Pancreas (tissue), 10 donors: ENCODE results near the gene CAMK4. TPM values are rescaled to one million over a fixed set of nuclear protein-coding genes. Genes with fewer than 3 reads are reported as not detected.

Experiments
- ATAC-seq, 4 donors: fragments of 200-7000 bp; cut with Tn5 transposase; one replicate each; pipeline versions ENCODE4 v1.8.0 to v1.9.1; 2020; ENCODE audit warnings: mild to moderate bottlenecking in 4 of 4, moderate library complexity in 4 of 4
- DNase-seq, 6 donors: peaks; one replicate each; pipeline ENCODE4 v3.0.0-alpha.2; 2020
- FAIRE-seq: peaks from 2 replicates; lab custom pipeline; 2012; peaks lifted over from hg19 to GRCh38; lab: Jason Lieb, UNC
- H3K27ac ChIP-seq, 4 donors: fragments of 200-600 bp; sonication (generic); 1 replicate in 3 of 4; 2 replicates in 1 of 4; pipeline versions ENCODE4 v1.5.0 to v1.8.0; 2020
- H3K27me3 ChIP-seq, 4 donors: fragments of 200-600 bp; one replicate each; pipeline ENCODE4 v1.8.0; 2021
- H3K36me3 ChIP-seq, 3 donors: fragments of 200-600 bp; sonication (generic) in 1 of 3; one replicate each; pipeline versions ENCODE4 v1.5.0 to v1.8.0; 2020 to 2021
- H3K4me1 ChIP-seq, 3 donors: fragments of 200-600 bp; one replicate each; pipeline ENCODE4 v1.8.0; 2021
- H3K4me3 ChIP-seq, 4 donors: fragments of 200-600 bp; sonication (generic) in 2 of 4; one replicate each; pipeline versions ENCODE4 v1.5.0 to v1.8.0; 2020 to 2021
- H3K9me3 ChIP-seq, 4 donors: fragments of 200-600 bp; one replicate each; pipeline ENCODE4 v1.8.0; 2021
- WGBS, 2 donors: extraction: QIAGEN DNeasy Blood & Tissue Kit; methylation state at CpG; one replicate each; pipeline ENCODE4 v1.1.7; 2013; 5-methylcytosine and 5-hydroxymethylcytosine counted together
- intact Hi-C, 3 donors: fragments of 100-400 bp; cut with DNase I; formaldehyde crosslinking; loops; one replicate each; pipeline versions ENCODE4 v1.11.1 to v1.14.2; 2022
- polyA plus RNA-seq, 2 donors: library from polyadenylated mRNA; stranded (reverse); fragments of 200-250 nt; gene quantifications; one replicate each; pipeline ENCODE4 v1.2.3, GENCODE V29; 2013
- total RNA-seq, 6 donors: library from RNA; stranded (reverse); fragmentation: NEBNext Ultra II Directional in 4 of 6; extraction: Animal tissue kit (Norgen Biotek cat#: 25700) in 4 of 6; gene quantifications; one replicate each; pipeline versions ENCODE4 v1.2.1 to v1.2.4, GENCODE V29; 2021 to 2023
- TF ChIP-seq, protein P1 (sequence below), 4 donors: fragments of 200-600 bp; sonication (generic) in 3 of 4; IDR thresholded peaks; one replicate each; pipeline versions ENCODE4 v1.5.0 to v1.8.0; 2021; ENCODE audit warnings: antibody characterized with exemption in 4 of 4
- donor health status: healthy with polysubstance abuse.
- donor health status: DM: no; HTN: no; CAD: no; lungs with moderate emphysema.
- donor health status: DM: no; HTN: no; CAD: no.
- donor health status: control.
- donor health status: control.
- donor health status: Bipolar disorder and iron deficiency.
- donor health status: DM: yes; HTN: yes; CAD: no.
- donor health status: DM: no; HTN: no; CAD: no.
- donor health status: DM: no; HTN: no; CAD: no.
- donor health status: DM: yes; HTN: yes; CAD: no.

Gene CAMK4
- total and polyA plus RNA-seq, 8 donors, result 0.04 to 1.3 (median 0.34) TPM

DNA sequence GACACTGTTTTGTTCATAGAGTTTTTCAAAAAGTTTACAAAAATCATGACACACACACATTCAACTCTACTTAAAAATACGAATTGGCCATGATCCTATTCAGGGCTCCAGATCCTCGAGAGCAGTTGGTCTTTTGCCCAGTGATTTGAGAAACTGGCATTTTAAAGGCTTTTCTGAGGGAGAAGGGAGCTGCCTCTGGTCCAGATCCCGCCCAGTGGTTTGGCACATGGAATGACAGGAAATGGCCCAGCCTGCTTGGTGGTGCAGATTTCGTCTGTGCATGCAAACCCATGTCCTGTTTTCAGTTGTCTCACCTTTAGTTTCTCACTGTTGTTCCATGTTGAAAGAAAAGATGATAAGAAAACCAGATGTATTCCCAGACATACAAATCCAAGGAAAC is 3.6 kb downstream of the CAMK4 start:
- WGBS, 2 donors, result 57 to 69% methylated on average over 4 of the region's 4 CpGs
- Histone ChIP-seq H3K4me3 (no peak overlapping the region), H3K27ac (no peak overlapping the region), H3K9me3 (no peaks in the 10 kb centered on the region), H3K36me3 (no peaks in the 10 kb centered on the region), H3K27me3 (peaks cover 0 to 10% (median 4%) of the 10 kb centered on the region in 4 donors), H3K4me1 (peaks cover 0 to 5% (median 0%) of the 10 kb centered on the region in 3 donors)
- no peak for ATAC-seq
- FAIRE-seq, result no peak
- TF ChIP-seq, protein P1, sequence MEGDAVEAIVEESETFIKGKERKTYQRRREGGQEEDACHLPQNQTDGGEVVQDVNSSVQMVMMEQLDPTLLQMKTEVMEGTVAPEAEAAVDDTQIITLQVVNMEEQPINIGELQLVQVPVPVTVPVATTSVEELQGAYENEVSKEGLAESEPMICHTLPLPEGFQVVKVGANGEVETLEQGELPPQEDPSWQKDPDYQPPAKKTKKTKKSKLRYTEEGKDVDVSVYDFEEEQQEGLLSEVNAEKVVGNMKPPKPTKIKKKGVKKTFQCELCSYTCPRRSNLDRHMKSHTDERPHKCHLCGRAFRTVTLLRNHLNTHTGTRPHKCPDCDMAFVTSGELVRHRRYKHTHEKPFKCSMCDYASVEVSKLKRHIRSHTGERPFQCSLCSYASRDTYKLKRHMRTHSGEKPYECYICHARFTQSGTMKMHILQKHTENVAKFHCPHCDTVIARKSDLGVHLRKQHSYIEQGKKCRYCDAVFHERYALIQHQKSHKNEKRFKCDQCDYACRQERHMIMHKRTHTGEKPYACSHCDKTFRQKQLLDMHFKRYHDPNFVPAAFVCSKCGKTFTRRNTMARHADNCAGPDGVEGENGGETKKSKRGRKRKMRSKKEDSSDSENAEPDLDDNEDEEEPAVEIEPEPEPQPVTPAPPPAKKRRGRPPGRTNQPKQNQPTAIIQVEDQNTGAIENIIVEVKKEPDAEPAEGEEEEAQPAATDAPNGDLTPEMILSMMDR (IDR thresholded peaks at IDR 0.05), result no peak
- no peak for DNase-seq
- intact Hi-C loops, result no loop called here

DNA sequence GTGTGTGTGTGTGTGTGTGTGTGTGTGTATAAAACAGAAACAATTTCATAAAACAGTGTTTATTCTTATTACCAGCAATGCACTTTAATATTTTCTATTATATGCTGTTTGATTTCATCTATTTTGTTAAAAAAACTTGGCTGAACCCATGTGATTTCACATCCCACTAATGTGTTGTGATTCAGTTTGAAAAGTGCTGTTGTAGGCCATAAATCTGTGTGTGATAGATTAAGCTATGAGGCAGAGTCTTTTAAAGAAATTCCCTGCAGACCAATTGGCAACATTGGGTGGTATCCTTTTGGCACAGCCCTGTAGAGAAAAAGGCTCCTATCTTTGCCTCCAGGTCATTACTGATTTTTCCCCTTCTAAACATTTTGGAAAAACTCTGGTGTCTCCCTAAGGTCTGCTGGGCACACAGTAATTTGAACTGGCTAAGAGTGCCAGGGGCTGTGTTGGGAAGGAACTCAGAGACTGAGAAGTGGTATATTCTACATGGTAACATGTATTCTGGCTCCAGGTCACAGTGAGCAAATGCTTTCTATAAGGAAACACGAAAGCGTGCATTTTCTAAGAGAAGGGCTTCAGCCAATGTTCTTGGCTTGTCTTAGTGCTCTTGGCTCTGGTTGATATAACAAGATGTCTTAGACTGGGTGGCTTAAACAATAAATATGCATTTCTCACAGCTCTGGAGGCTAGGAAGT is 4.5 kb downstream of the CAMK4 start:
- DNase-seq, result no peak
- peaks cover 0 to 5% (median 0%) of the 10 kb centered on the region in 3 donors for H3K4me1 ChIP-seq
- H3K36me3 ChIP-seq, result no peaks in the 10 kb centered on the region
- H3K27me3 ChIP-seq, result peaks cover 0 to 10% (median 4%) of the 10 kb centered on the region in 4 donors
- 86 to 90% methylated on average over 2 of the region's 2 CpGs for WGBS, 2 donors
- H3K27ac ChIP-seq, result no peak overlapping the region
- no peak overlapping the region for H3K4me3 ChIP-seq
- FAIRE-seq, result no peak
- ATAC-seq, result no peak
- TF ChIP-seq, protein P1 (IDR thresholded peaks at IDR 0.05), result no peak
- no peaks in the 10 kb centered on the region for H3K9me3 ChIP-seq
- intact Hi-C loops, result no loop called here

DNA sequence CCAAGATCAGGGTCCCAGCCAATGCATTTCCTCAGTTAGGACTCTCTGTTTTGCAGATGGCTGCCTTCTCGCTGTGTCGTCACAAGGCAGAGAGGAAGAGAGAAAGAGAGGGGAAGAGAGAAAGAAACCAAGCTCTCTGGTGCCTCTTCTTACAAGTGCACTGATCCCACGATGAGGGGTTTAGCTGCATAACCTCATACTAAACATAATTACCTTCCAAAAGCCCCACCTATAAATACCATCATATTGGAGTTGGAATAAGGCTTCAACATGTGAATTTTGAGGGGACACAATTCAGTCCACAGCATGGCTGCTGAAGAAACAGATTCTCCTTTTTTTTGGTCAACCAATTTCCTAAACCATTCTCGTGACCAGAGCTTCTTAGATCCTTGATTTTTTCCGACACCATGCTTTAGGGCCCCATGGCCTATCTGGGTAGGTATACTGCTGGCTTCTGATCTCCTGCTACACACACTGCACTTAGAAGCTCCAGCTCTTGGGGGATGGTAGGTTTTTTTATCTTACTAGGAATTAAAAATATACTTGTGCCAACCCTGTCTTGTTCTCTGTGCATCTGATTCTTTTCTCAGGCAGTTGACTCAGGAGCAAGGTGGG is 5.1 kb downstream of the CAMK4 start:
- no peak for DNase-seq
- Histone ChIP-seq H3K4me1 (peaks cover 0 to 5% (median 0%) of the 10 kb centered on the region in 3 donors), H3K4me3 (no peak overlapping the region), H3K36me3 (no peaks in the 10 kb centered on the region), H3K9me3 (no peaks in the 10 kb centered on the region), H3K27me3 (peaks cover 0 to 10% (median 4%) of the 10 kb centered on the region in 4 donors), H3K27ac (no peak overlapping the region)
- no peak for FAIRE-seq
- intact Hi-C loops, result no loop called here
- no peak for ATAC-seq
- TF ChIP-seq, protein P1 (IDR thresholded peaks at IDR 0.05), result no peak
- 79 to 90% methylated on average over 5 of the region's 5 CpGs for WGBS, 2 donors

DNA sequence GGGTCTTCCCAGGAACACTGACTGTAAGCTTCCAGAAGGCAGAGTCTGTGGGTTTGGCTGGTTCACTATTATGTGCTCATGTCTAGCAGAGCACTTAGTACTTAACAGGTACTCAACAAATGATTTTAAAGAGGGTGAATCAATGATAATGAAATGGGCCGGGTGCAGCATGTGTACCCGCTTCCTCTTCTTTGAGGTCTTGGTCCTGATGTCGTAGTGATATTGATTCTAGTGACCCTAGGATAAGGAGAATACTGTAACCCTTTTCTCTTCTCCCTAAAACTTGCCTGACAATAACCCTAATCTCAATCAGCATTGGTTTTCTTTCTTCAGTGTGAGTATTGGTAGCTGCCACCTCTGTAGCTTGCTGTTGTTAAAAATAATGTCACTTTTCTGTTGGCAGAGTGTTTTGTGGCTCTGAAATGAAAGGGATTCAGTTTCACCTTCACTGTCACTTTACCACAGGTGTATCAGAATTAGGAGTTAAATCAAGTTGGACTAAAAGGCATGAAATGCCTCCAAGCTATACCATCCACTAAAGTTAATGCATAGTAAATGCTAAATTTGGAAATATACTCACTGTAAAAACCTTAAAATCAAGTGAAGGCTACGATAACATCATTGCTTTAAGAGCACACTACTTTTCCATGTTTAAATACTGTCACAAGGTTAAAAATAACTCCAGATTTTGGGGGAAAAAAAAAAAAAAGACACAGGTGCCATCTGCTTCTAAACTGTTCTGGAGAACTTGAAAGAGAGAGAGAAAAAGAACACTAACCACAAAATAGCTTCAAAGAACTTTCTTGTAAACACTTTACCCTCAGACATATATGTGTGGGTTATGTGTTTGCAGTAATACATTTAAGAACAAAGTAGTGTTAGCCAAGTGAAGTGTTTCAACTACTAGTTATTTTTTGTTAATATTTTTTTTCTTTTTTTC is 6.0 kb downstream of the CAMK4 start:
- H3K36me3 ChIP-seq, result no peaks in the 10 kb centered on the region
- no peak overlapping the region for H3K4me3 ChIP-seq
- 67 to 71% methylated on average over 4 of the region's 4 CpGs for WGBS, 2 donors
- no peaks in the 10 kb centered on the region for H3K9me3 ChIP-seq
- no peak for ATAC-seq
- no peak for DNase-seq
- H3K4me1 ChIP-seq, result no peaks in the 10 kb centered on the region
- H3K27ac ChIP-seq, result no peak overlapping the region
- intact Hi-C loops, result no loop called here
- peaks cover 0 to 10% (median 4%) of the 10 kb centered on the region in 4 donors for H3K27me3 ChIP-seq
- TF ChIP-seq, protein P1 (IDR thresholded peaks at IDR 0.05), result no peak
- FAIRE-seq, result no peak
